ENCODE data around the gene KLHDC9. TPM values are rescaled to one million over a fixed set of nuclear protein-coding genes. Genes with fewer than 3 reads are reported as not detected.
A peak's percentile ranks its signal among the peaks of the same experiment; 100 is the strongest.

KLHDC9 gene
- total RNA-seq, 1 donor from 2014 or later = 7.2 TPM

DNA sequence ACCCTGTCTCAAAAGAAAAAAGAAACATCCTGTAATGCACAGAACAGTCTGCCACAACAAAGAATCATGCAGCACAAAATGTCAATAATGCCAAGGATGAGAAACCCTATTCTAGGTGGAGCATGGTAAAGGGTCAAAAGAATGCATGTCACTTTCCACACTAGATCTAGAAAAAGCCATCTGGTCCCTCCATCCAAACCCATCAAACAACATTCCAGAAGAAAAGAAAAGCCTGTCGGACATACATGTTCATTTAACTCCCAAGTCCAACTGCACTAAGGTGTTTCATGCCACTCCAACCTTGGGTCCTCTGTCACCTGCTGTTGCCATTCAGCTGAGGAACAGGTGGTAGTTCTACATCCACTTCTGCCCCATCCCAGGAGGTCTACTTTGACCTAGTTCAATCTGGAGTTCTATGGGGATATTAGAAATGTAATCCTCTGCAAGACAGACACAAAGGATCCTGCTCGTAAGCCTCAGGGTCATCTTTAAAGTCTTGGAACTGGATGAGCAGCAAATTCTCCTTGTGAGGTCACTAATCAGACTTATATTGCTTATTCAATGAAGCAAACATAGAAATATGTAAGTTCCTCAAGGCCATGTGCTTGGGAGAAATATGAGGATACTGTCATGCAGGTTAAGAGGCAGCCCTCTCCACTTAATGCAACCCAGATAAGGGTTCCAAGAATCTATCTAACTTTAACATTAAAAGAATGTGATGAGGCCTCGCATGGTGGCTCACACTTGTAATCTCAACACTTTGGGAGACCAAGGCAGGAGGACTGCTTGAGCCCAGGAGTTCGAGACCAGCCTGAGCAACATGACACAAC is 30.6 kb downstream of the KLHDC9 start:
- Histone ChIP-seq H3K4me1 (peaks cover 53% of the 10 kb centered on the region), H3K36me3 (peaks cover 55% of the 10 kb centered on the region)
- DNase-seq = no peak

DNA sequence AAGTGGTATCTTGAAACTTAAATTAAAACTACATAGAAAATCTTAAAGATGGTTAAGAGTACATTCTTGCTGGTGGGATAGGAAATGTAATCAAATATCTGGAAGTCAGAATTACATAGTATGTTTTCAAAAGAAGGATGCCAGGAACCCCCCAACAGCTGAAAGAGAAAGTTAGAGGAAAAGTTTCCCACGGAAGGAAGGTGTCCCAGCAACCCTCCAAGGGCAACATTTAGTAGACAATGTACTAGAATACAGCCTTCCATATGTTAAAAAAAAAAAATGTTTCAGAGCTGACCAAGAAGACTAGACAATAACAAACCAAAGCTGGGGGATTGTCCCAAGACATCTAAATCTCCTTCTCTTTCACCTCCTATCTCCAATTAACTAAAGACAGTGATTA is 32.1 kb downstream of the KLHDC9 start:
- no peaks in the 10 kb centered on the region for H3K27me3 ChIP-seq (ENCODE audit: low read depth)
- H3K27ac ChIP-seq = no peak overlapping the region
- ATAC-seq (no peak), DNase-seq (no peak)
- intact Hi-C loops (cut with DNase I) = no loop called here
- TF ChIP-seq, protein P1, sequence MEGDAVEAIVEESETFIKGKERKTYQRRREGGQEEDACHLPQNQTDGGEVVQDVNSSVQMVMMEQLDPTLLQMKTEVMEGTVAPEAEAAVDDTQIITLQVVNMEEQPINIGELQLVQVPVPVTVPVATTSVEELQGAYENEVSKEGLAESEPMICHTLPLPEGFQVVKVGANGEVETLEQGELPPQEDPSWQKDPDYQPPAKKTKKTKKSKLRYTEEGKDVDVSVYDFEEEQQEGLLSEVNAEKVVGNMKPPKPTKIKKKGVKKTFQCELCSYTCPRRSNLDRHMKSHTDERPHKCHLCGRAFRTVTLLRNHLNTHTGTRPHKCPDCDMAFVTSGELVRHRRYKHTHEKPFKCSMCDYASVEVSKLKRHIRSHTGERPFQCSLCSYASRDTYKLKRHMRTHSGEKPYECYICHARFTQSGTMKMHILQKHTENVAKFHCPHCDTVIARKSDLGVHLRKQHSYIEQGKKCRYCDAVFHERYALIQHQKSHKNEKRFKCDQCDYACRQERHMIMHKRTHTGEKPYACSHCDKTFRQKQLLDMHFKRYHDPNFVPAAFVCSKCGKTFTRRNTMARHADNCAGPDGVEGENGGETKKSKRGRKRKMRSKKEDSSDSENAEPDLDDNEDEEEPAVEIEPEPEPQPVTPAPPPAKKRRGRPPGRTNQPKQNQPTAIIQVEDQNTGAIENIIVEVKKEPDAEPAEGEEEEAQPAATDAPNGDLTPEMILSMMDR (IDR thresholded peaks at IDR 0.05) = no peak
- peaks cover 60% of the 10 kb centered on the region for H3K4me1 ChIP-seq
- peaks cover 40% of the 10 kb centered on the region for H3K36me3 ChIP-seq
- no peaks in the 10 kb centered on the region for H3K9me3 ChIP-seq
- no peak overlapping the region for H3K4me3 ChIP-seq

More for the DNA sequence above, 30.6 kb downstream of the KLHDC9 start:
- no peaks in the 10 kb centered on the region for H3K27me3 ChIP-seq (ENCODE audit: low read depth)
- intact Hi-C loops (cut with DNase I) = no loop called here
- TF ChIP-seq, protein P1 (IDR thresholded peaks at IDR 0.05) = no peak
- no peak overlapping the region for H3K4me3 ChIP-seq
- no peak for ATAC-seq
- no peak overlapping the region for H3K27ac ChIP-seq
- no peaks in the 10 kb centered on the region for H3K9me3 ChIP-seq

DNA sequence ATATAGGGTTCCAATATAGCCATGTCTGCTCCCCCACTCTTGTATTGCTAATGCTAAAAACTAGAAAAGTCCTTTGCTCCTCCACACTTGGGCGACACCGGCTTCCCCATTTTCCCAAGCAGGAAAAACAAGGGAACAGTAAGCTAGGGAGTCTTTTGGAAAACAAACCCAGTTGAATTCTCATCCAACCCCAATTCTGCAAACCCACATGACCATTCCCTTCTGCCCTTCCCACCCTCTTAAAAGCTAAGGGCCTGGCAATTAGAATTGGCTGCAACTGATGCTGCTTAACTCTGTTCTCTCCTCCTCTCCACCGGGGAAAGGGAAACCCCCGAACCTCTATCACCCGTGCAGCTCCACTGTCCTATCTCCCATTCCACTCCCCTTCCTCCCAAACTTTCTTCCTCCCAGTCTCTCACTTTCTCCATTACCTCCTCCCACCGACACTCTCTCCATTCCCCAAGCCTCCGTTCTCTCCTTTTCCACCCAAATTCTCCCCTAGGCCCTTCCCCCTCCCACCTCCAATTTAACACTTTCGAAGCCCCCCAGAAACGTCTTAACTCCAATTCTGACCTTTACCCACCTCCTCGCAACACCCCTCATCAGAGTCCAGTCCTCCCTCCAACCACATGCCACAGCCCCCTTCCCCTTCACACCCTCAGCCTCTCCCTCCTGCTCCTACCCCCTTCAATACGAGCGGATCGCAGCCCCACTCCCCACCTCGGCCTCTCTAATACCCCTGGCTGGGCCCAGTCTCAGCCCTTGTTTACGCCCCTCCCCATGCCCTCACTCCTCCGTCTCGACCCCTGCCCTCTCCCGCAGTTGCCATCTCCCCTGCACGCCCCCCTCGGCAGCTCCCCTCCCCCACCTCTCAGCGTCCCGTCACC is 33.6 kb downstream of the KLHDC9 start:
- Histone ChIP-seq H3K4me1 (peaks cover 55% of the 10 kb centered on the region), H3K36me3 (peaks cover 25% of the 10 kb centered on the region), H3K27ac (peak overlapping the region; percentile 96), H3K4me3 (peak overlapping the region; percentile 71), H3K27me3 (ENCODE audit: low read depth) (no peaks in the 10 kb centered on the region), H3K9me3 (no peaks in the 10 kb centered on the region)
- intact Hi-C loops (cut with DNase I) = no loop called here
- DNase-seq (no peak), ATAC-seq (peak; percentile 3 to 38)
- TF ChIP-seq, protein P1 (IDR thresholded peaks at IDR 0.05) = no peak

DNA sequence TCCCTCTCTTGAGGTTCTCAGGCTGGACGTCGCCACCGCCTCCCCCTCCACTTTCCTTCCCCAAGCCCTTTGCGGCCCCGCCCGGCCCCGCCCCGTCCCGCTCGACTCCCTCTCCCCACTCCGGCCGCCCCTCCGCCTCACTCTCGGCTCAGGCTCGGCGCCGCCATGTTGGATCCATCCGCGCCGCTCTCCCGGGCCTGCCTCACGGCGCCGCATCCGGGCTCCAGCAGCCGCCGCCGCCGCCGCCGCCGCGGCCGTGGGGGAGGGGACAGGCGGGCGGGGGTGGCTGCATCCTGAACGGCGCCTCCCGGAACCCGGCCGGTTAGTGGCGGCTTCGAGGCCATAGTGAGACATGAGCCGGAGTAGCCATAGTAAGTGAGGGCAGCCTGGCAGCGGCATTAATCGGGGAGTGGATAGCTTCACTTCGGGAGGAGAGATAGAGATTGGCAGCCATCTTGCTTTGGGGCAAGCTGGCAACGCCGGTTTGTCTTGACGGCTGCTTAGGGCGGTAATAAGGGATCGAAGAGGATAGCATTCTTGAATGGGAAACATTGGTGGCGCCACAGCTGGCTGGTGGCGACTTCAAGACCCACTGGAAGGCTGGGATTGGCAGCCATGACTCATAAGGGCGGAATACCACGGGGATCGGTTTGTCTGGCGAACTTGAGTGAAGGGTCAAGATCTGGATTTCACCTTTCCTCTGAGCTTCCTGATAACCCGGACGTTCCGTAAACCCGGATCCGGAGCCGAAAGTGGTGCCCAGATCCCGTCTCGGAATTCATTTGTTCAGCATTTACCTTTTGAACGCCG is 34.5 kb downstream of the KLHDC9 start, which contains the start of gene DEDD:
TSS of gene DEDD (minus strand) at position 258 of the 810 bp plus-strand sequence. CDS start 8,205 bp downstream, outside the sequence.
- H3K27me3 ChIP-seq (ENCODE audit: low read depth) = no peaks in the 10 kb centered on the region
- peak within 1 kb of the TSS; percentile 96 for H3K27ac ChIP-seq
- H3K9me3 ChIP-seq = no peaks in the 10 kb centered on the region
- H3K36me3 ChIP-seq = peaks cover 17% of the 10 kb centered on the region
- peak within 1 kb of the TSS; percentile 71 for H3K4me3 ChIP-seq
- peak; percentile 95 for DNase-seq
- ATAC-seq = peak; percentile 96
- intact Hi-C loops (cut with DNase I) = no loop called here
- peaks cover 54% of the 10 kb centered on the region for H3K4me1 ChIP-seq
- TF ChIP-seq, protein P1 (IDR thresholded peaks at IDR 0.05) = no peak

Measured in lower lobe of right lung (tissue), 2 donors.